ENCODE data around the gene INPP4B.

- TF ChIP-seq CTCF (IDR thresholded peaks at IDR 0.05) (no peak), POLR2A (IDR thresholded peaks at IDR 0.05) (no peak)
These were observed 527.8 kb downstream of the INPP4B start for GRCh38 chr4:142318280-142318679.

All from uterus (tissue), 2 donors.